Mesothelial cell of epicardium (in vitro differentiated cells): ENCODE data around the gene BRMS1. TPM values are rescaled to one million over a fixed set of nuclear protein-coding genes. Genes with fewer than 3 reads are reported as not detected.

Experiments used
- DNase-seq, 2 experiments: peaks; one replicate each; pipeline ENCODE4 v3.0.0; 2021; ENCODE audit warnings: low spot score in 2 of 2; ENCODE audit not compliant: unreplicated experiment in 2 of 2
- H3K27ac Mint-ChIP-seq: 2 replicates; pipeline ENCODE4 v1.8.0; 2021; ENCODE audit warnings: mixed read lengths
- H3K27me3 Mint-ChIP-seq: 2 replicates; pipeline ENCODE4 v1.8.0; 2021; ENCODE audit warnings: low read depth, mixed read lengths
- H3K36me3 Mint-ChIP-seq: 2 replicates; pipeline ENCODE4 v1.8.0; 2021; ENCODE audit warnings: mixed read lengths
- H3K4me1 Mint-ChIP-seq: 2 replicates; pipeline ENCODE4 v1.8.0; 2021; ENCODE audit warnings: mixed read lengths
- H3K4me3 Mint-ChIP-seq: 2 replicates; pipeline ENCODE4 v1.8.0; 2021; ENCODE audit warnings: mild to moderate bottlenecking, moderate library complexity, mixed read lengths
- H3K9me3 Mint-ChIP-seq: 2 replicates; pipeline ENCODE4 v1.8.0; 2021; ENCODE audit warnings: mixed read lengths
- CTCF ChIP-seq: fragments of 200-600 bp; sonication (generic); IDR thresholded peaks from one replicate; pipeline ENCODE4 v1.5.0; 2021; ENCODE audit warnings: antibody characterized with exemption; ENCODE audit not compliant: unreplicated experiment
- total RNA-seq: library from RNA; stranded (reverse); gene quantifications from 3 replicates; pipeline ENCODE4 v1.2.1, GENCODE V29; 2021

Gene BRMS1
- total RNA-seq, 1 donor from 2014 or later = 25.0 TPM

DNA sequence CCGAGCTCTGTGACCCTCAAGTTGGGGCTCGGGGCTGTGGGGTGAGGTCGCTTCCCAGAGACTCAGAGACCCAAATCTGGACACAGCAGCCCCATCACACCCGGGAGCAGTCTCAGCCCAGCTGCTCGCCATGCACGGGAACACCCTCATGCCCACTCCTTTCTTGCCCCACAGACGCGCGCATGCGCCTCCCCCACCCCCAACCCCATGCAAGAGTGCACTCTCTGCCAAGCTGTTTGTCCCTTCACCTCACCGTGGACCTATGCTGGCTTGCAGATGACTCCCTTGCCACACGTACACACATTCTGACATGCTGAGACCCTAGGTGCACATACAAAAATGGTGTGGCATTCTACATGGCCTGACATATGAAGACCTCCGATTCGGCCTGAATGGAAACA lies 27.6 kb downstream of the BRMS1 start:
- peaks cover 6% of the 10 kb centered on the region for H3K9me3 Mint-ChIP-seq
- H3K27me3 Mint-ChIP-seq = no peaks in the 10 kb centered on the region
- no peak for DNase-seq
- H3K36me3 Mint-ChIP-seq = no peaks in the 10 kb centered on the region
- H3K4me1 Mint-ChIP-seq = peaks cover 46% of the 10 kb centered on the region
- peak overlapping the region; percentile 97 for H3K27ac Mint-ChIP-seq
- TF ChIP-seq CTCF = no peak
- peak overlapping the region; percentile 60 for H3K4me3 Mint-ChIP-seq

GRCh38 chr11:66316849-66317251 lies 28.1 kb downstream of the BRMS1 start, which contains the start of gene CD248:
CD248 (minus strand) TSS chr11:66317044; CDS start chr11:66317027, 17 bp downstream.
- H3K27me3 Mint-ChIP-seq = no peaks in the 10 kb centered on the region
- DNase-seq = peak in 1 of 2 experiments; percentile 68
- H3K9me3 Mint-ChIP-seq = peaks cover 6% of the 10 kb centered on the region
- peaks cover 47% of the 10 kb centered on the region for H3K4me1 Mint-ChIP-seq
- H3K27ac Mint-ChIP-seq = peak within 1 kb of the TSS; percentile 97
- peak within 1 kb of the TSS; percentile 84 for H3K4me3 Mint-ChIP-seq
- no peaks in the 10 kb centered on the region for H3K36me3 Mint-ChIP-seq
- no peak for TF ChIP-seq CTCF

DNA sequence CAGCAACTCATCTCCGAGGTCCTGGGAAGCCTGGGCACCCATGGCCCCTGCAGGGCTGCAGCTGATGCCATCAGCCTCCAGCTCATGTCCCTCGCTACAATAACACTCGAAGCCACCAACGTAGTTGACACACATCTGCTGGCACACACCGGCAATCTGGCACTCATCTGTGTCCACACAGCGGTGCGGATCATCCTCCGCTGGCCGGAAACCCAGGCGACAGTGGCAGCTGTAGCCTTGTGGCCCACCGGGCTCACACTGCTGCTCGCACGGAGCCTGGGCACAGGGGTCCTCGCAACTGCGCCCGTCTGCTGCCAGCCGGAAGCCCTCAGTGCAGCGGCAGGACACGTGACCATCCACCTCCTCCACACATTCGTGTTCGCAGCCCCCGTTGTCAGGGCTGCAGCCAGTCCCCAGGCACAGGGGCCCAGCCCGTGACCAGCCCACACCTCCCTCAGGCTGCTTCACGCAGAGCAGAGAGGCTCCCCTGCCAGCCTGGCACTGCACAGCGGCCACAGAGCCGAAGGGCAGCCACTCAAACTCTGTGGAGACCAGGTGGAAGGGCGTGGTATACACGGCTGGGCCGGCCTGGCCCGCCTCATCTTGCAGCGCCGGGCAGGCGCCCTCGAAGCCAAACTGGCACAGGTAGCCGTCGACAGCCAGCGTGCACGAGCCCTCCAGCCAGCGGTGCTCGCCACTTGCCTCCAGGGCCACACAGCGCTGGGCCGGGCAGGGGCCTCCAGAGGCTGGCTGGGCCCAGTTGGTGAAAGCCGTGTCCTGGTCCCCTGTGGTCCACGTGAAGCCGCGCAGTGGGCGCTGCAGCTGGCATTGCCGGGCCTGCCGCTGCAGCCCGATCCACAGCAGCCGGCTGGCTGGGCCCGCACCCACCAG lies 28.7 kb downstream of the BRMS1 start:
- Mint-ChIP-seq H3K4me3 (peak overlapping the region; percentile 84), H3K36me3 (no peaks in the 10 kb centered on the region), H3K27me3 (no peaks in the 10 kb centered on the region), H3K27ac (peak overlapping the region; percentile 89), H3K9me3 (peaks cover 6% of the 10 kb centered on the region), H3K4me1 (peaks cover 48% of the 10 kb centered on the region)
- no peak for TF ChIP-seq CTCF
- DNase-seq = no peak

- Mint-ChIP-seq H3K4me1 (peaks cover 48% of the 10 kb centered on the region), H3K27me3 (no peaks in the 10 kb centered on the region), H3K9me3 (peaks cover 6% of the 10 kb centered on the region), H3K4me3 (peak overlapping the region; percentile 84), H3K27ac (peak overlapping the region; percentile 89), H3K36me3 (no peaks in the 10 kb centered on the region)
- TF ChIP-seq CTCF = no peak
- no peak for DNase-seq
Observed at GRCh38 chr11:66315498-66315885, 29.4 kb downstream of the BRMS1 start.

DNA sequence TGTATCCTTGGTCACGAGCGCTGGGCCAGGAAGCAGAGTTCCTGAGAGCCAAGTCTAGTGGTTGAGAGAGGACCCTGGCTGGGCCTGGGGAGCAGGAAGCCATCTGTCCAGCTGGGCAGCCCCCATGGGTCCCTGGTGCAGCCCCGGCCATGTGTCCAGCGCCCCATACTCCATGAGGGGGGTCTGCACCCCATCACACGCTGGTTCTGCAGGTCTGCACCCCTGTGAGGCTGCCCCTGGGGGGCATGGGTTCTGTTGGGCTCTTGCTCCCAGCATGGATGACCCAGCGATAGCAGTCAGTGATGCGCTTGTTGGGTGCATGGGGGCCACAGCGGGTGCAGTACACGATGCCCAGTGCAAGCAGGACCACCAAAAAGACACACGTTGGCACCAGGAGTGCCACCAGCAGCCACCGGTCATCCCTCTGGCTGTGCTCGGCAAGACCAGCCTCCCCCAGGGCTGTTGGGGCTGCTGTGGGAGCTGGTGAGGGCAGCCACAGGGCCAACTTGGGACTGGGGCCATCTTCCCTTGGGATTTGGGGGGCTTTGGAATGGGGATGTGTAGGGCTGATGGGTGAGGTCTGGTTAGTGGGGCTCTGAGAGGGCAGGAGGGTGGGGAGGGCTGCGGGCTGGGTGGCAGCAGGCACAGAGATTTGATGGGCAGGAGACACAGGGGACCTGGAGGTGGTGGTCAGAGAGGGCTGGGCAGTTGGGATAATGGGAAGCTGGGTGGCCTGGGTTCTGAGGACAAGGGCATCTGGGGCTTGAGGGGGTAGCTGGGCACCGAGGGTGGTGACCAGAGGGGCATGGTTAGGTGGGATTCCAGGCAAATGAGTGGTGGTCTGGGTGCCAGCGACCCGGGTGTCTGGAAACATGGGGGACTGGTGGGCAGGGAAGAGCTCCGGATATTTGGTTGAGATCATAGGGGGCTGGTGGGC lies 30.1 kb downstream of the BRMS1 start:
- peaks cover under 1% of the 10 kb centered on the region for H3K9me3 Mint-ChIP-seq

More for the DNA sequence above, 30.1 kb downstream of the BRMS1 start:
- H3K27me3 Mint-ChIP-seq = peaks cover under 1% of the 10 kb centered on the region
- H3K36me3 Mint-ChIP-seq = no peaks in the 10 kb centered on the region
- H3K4me3 Mint-ChIP-seq = peak overlapping the region; percentile 84
- peaks cover 48% of the 10 kb centered on the region for H3K4me1 Mint-ChIP-seq
- H3K27ac Mint-ChIP-seq = peak overlapping the region; percentile 98
- no peak for TF ChIP-seq CTCF
- no peak for DNase-seq
